Measurements from ENCODE around the gene ACER1.

DNA sequence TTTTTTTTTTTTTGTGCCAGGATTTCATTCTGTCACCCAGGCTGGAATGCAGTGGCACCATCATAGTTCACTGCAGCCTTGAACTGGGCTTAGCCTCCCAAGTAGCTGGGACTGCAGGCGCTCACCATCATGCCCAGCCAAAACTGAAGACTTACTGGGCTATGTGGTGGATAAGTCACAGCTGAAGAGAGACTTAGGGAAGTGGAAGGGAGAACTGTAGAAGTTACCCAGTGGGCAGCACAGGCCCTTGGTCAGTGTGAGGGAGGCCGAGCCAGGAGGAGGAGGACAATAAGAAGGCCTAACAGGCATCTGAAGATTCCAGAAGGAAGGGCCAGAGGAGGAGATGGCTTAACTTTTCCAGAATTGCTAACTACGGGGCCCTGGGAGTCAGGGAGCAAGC, 46.3 kb upstream of the ACER1 start:
- TF ChIP-seq, protein P1, sequence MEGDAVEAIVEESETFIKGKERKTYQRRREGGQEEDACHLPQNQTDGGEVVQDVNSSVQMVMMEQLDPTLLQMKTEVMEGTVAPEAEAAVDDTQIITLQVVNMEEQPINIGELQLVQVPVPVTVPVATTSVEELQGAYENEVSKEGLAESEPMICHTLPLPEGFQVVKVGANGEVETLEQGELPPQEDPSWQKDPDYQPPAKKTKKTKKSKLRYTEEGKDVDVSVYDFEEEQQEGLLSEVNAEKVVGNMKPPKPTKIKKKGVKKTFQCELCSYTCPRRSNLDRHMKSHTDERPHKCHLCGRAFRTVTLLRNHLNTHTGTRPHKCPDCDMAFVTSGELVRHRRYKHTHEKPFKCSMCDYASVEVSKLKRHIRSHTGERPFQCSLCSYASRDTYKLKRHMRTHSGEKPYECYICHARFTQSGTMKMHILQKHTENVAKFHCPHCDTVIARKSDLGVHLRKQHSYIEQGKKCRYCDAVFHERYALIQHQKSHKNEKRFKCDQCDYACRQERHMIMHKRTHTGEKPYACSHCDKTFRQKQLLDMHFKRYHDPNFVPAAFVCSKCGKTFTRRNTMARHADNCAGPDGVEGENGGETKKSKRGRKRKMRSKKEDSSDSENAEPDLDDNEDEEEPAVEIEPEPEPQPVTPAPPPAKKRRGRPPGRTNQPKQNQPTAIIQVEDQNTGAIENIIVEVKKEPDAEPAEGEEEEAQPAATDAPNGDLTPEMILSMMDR (IDR thresholded peaks at IDR 0.05): no peak
- TF ChIP-seq POLR2A (IDR thresholded peaks at IDR 0.05): no peak

All from esophagus squamous epithelium (tissue), 4 donors.